ENCODE results near the gene CHST1. TPM values are rescaled to one million over a fixed set of nuclear protein-coding genes. Genes with fewer than 3 reads are reported as not detected.

Gene CHST1
- total RNA-seq (2014; rRNA removed; shearing (Covaris generic)): not detected in 2 replicates
- total RNA-seq (2022): not detected in 2 replicates
- Bru-seq, nascent RNA: not detected
- not detected for BruChase-seq, experiment 1, labeled RNA remaining after a 6-hour chase
- BruChase-seq, experiment 2, labeled RNA remaining after a 2-hour chase: not detected
- long read RNA-seq: 0 reads

- no peak within 1 kb of the TSS for H2AFZ ChIP-seq (ENCODE audit: low read length)
- TF ChIP-seq CTCF (conservative IDR thresholded peaks at IDR 0.05; ENCODE audit: low read length) (no peak), EZH2phosphoT487 (IDR thresholded peaks at IDR 0.05; ENCODE audit: borderline replicate concordance, low read depth, low read length) (no peak)
Measured at GRCh38 chr11:45665206-45665932, at the start of gene CHST1. TSS of gene CHST1 (minus strand) at chr11:45665622. CDS start at chr11:45650923, 14,699 bp downstream.

GRCh38 chr11:45713573-45713972 is 48.2 kb upstream of the CHST1 start:
- Histone ChIP-seq H3K4me1 (ENCODE audit: insufficient read depth, low read length, poor library complexity, severe bottlenecking) (no peaks in the 10 kb centered on the region), H3K36me3 (ENCODE audit: insufficient read depth, low read length) (no peaks in the 10 kb centered on the region), H3K79me2 (ENCODE audit: insufficient read depth, low read depth, low read length) (no peaks in the 10 kb centered on the region), H3K27ac (ENCODE audit: low read depth, low read length, poor library complexity, severe bottlenecking) (no peak overlapping the region), H3K9me3 (ENCODE audit: low read length) (no peaks in the 10 kb centered on the region), H3K9me2 (ENCODE audit: insufficient read depth, low read length) (no peaks in the 10 kb centered on the region), H4K20me1 (ENCODE audit: insufficient read depth, low read length) (no peaks in the 10 kb centered on the region), H2AFZ (ENCODE audit: low read length) (no peak overlapping the region), H3K4me2 (ENCODE audit: low read length) (no peak overlapping the region), H3K4me3 (ENCODE audit: low read depth, low read length, poor library complexity, severe bottlenecking) (no peak overlapping the region)
- ChIA-PET CTCF (ENCODE audit: unreplicated experiment) (no interaction called here), POLR2A (no interaction called here)
- intact Hi-C loops (cut with micrococcal nuclease; ENCODE audit: unreplicated experiment): no loop called here
- no peak for DNase-seq (ENCODE audit: low spot score)
- TF ChIP-seq EZH2phosphoT487 (IDR thresholded peaks at IDR 0.05; ENCODE audit: borderline replicate concordance, low read depth, low read length) (no peak), CTCF (conservative IDR thresholded peaks at IDR 0.05; ENCODE audit: low read length) (no peak)
- BruUV-seq (replicated peaks): no TSS peak

More at GRCh38 chr11:45665206-45665932, at the start of gene CHST1:
- BruUV-seq (replicated peaks): no TSS peak
- Histone ChIP-seq H3K4me3 (ENCODE audit: low read depth, low read length, poor library complexity, severe bottlenecking) (no peak within 1 kb of the TSS), H3K27ac (ENCODE audit: low read depth, low read length, poor library complexity, severe bottlenecking) (no peak within 1 kb of the TSS), H4K20me1 (ENCODE audit: insufficient read depth, low read length) (no peaks in the 10 kb centered on the region; the same call in 1 of the 2 replicates), H3K79me2 (ENCODE audit: insufficient read depth, low read depth, low read length) (no peaks in the 10 kb centered on the region), H3K4me1 (ENCODE audit: insufficient read depth, low read length, poor library complexity, severe bottlenecking) (no peaks in the 10 kb centered on the region), H3K4me2 (ENCODE audit: low read length) (no peak within 1 kb of the TSS), H3K9me3 (ENCODE audit: low read length) (no peaks in the 10 kb centered on the region), H3K9me2 (ENCODE audit: insufficient read depth, low read length) (no peaks in the 10 kb centered on the region), H3K36me3 (ENCODE audit: insufficient read depth, low read length) (no peaks in the 10 kb centered on the region)
- intact Hi-C loops (cut with micrococcal nuclease; ENCODE audit: unreplicated experiment): no loop called here
- POLR2A ChIA-PET: no interaction called here
- CTCF ChIA-PET (ENCODE audit: unreplicated experiment): no interaction called here
- DNase-seq (ENCODE audit: low spot score): no peak

- Histone ChIP-seq H3K27ac (ENCODE audit: low read depth, low read length, poor library complexity, severe bottlenecking) (no peak overlapping the region), H3K9me2 (ENCODE audit: insufficient read depth, low read length) (no peaks in the 10 kb centered on the region), H3K4me2 (ENCODE audit: low read length) (no peak overlapping the region), H2AFZ (ENCODE audit: low read length) (no peak overlapping the region), H3K4me3 (ENCODE audit: low read depth, low read length, poor library complexity, severe bottlenecking) (no peak overlapping the region), H4K20me1 (ENCODE audit: insufficient read depth, low read length) (no peaks in the 10 kb centered on the region), H3K4me1 (ENCODE audit: insufficient read depth, low read length, poor library complexity, severe bottlenecking) (no peaks in the 10 kb centered on the region), H3K9me3 (ENCODE audit: low read length) (no peaks in the 10 kb centered on the region), H3K36me3 (ENCODE audit: insufficient read depth, low read length) (no peaks in the 10 kb centered on the region), H3K79me2 (ENCODE audit: insufficient read depth, low read depth, low read length) (no peaks in the 10 kb centered on the region)
- intact Hi-C loops (cut with micrococcal nuclease; ENCODE audit: unreplicated experiment): no loop called here
- ChIA-PET POLR2A (interaction anchor here (0.5 kb wide), 1 partner anchor 1544 kb away, joined by 3 read pairs; no protein-coding TSS in a partner anchor), CTCF (ENCODE audit: unreplicated experiment) (no interaction called here)
- no TSS peak for BruUV-seq (replicated peaks)
- TF ChIP-seq EZH2phosphoT487 (IDR thresholded peaks at IDR 0.05; ENCODE audit: borderline replicate concordance, low read depth, low read length) (no peak), CTCF (conservative IDR thresholded peaks at IDR 0.05; ENCODE audit: low read length) (no peak)
- no peak for DNase-seq (ENCODE audit: low spot score)
Measured at GRCh38 chr11:45710561-45710960, 45.1 kb upstream of the CHST1 start.

All from OCI-LY7 (cell line).